HG03521 (cell line): ENCODE measurements around the gene SERGEF.

Experiments
- ATAC-seq: cut with Tn5 transposase; IDR thresholded peaks from one replicate; pipeline ENCODE4 v1.9.1; 2021; ENCODE audit warnings: mild to moderate bottlenecking, moderate library complexity; ENCODE audit not compliant: unreplicated experiment

Gene SERGEF

DNA sequence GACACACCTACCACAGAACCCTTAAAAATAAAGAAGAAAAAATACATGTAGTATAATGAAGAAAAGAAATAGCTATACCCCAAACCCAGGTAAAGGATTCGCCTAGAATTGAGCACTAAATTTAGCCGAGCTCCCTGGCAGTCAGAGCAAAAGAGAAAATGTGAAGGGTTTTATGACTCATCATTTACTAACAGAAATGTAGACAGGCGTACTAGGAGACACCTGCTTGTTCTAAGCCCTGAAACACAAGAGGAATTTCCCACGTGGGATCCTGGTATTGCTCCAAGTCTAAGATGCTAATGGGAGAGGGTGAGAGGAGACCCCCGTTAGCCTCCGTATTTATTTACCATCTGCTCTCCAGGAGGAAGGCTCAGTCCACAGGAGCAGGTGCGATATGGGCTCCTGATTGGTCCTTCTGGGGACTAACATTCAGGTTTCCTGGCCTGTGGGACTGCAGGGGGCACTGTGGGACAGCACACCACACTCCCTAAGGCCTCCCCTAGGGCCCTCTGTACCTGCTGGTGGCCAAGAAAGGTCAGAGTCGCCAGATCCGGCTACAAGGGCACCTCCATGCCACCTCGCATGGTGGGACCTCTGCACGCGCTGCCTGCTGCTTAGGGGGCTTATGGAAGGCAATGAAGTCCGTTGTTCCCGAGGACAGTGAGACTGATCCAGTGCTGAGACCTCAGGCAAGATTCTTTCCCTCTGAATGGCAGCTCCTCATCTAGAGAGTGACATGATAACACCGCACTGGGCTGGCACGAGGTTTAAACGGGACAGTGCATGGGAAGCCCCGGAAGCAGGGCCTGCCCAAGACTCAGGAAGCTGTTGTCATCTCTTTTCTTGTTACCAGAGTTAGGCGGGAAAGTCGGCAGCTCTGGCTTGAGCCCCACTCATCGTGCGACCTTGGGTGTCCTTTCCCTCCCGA lies 252.5 kb downstream of the SERGEF start:
- no peak for ATAC-seq

GRCh38 chr11:17755891-17756290 lies 257.0 kb downstream of the SERGEF start:
- ATAC-seq = no peak

GRCh38 chr11:17753641-17754040 lies 259.2 kb downstream of the SERGEF start:
- ATAC-seq = no peak

DNA sequence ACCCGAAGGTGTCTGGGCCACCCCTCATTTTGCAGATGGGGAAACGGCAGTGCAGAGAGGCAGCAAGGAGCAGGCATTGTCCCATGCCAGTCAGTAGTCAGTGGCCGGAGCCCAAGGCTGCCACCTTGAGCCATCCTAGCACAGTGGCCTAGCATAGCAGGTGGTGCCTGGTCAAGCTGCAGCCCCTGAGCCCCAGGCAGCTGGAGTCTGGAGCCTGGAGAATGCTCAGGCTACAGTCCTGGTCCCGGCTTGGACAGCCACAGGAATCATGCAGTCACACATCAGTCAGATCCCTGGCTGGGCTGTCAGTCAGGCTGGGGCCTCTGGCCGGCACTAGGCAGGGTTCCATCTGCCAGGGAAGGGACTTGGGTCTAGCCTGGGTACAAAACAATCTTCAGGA lies 259.7 kb downstream of the SERGEF start:
- no peak for ATAC-seq

GRCh38 chr11:17752144-17752543 lies 260.7 kb downstream of the SERGEF start:
- no peak for ATAC-seq

GRCh38 chr11:17751558-17751957 lies 261.3 kb downstream of the SERGEF start:
- ATAC-seq = no peak

GRCh38 chr11:17750801-17751165 lies 262.1 kb downstream of the SERGEF start:
- ATAC-seq = no peak

DNA sequence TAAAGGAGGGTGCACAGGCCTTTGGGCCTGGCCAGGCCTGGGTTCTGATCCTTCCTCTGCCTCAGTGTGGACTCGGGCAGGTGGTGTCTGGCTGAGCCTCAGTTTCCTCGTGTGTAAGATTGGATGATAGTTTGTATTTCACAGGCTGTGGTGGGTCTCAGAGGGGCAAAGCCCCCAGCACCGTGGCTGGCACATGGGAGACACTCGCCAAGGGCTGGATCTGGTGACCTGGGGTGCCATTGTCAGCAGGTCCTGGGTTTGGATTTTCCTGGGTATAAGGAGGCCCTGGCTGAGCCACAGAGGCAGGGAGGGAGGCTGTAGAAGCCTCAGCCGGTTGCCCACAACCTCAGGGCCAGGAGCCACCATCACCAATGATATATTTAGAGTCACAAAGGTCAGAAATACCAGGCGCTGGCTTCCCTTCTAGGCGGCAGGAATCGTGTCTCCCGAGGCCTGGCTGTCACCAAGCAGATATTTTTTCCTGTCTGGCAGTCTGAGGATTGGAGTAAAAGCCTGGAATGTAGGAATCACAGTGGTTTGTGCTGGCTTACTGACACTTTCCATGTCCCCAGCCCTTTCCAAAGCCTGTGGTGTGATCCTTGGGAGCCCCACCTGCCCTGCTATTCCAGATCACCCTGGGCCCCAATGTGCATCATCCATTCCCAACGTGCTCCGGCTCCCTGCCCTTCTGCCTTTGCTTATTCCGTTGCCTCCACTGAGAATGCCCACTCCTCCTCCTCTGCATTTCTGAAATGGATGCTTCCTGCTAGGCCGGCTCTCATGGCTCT lies 262.6 kb downstream of the SERGEF start:
- no peak for ATAC-seq

GRCh38 chr11:17748761-17749721 lies 263.8 kb downstream of the SERGEF start:
- ATAC-seq = no peak

DNA sequence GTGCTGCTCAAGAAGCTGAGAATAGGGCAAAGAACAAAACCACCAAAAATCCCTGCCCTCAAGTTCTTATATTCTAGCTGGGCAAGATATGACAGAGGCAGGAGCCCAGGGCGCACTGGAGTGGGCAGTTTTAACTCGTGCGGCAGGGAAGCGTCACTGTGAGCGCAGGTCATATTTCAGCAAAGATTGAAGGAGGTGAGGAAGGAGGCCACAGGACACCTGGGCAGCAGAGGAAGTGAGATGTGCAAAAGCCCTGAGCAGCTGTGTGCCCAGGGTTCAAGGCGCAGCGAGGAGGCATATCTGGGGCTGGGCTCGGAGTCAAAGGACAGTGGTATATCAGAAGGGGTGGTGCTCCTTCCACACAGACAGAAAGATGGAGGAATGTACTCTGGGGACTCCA lies 264.8 kb downstream of the SERGEF start:
- ATAC-seq = no peak

- ATAC-seq = no peak
Observed at GRCh38 chr11:17747131-17747955, 265.5 kb downstream of the SERGEF start.

DNA sequence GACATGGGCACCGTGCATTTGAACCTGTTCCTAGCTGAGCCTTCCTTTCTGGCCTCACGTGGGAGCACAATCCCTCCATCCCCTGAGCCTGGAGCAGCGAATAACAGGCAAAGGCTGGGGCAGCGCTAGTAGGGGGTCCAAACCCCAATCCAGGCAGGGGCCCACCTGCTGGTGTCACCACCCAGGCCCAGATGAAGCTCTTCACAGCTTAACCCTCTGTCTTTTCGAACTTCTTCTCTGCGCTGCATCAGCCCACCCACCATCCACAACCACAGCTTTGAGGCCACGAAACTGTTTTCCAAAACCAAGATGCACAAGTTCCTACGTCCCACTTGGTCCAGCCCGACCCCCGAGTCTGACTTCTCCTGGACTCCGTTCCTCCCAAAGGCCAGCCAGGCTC lies 266.8 kb downstream of the SERGEF start:
- no peak for ATAC-seq

- no peak for ATAC-seq
Observed at GRCh38 chr11:17745023-17745772, 267.6 kb downstream of the SERGEF start.

DNA sequence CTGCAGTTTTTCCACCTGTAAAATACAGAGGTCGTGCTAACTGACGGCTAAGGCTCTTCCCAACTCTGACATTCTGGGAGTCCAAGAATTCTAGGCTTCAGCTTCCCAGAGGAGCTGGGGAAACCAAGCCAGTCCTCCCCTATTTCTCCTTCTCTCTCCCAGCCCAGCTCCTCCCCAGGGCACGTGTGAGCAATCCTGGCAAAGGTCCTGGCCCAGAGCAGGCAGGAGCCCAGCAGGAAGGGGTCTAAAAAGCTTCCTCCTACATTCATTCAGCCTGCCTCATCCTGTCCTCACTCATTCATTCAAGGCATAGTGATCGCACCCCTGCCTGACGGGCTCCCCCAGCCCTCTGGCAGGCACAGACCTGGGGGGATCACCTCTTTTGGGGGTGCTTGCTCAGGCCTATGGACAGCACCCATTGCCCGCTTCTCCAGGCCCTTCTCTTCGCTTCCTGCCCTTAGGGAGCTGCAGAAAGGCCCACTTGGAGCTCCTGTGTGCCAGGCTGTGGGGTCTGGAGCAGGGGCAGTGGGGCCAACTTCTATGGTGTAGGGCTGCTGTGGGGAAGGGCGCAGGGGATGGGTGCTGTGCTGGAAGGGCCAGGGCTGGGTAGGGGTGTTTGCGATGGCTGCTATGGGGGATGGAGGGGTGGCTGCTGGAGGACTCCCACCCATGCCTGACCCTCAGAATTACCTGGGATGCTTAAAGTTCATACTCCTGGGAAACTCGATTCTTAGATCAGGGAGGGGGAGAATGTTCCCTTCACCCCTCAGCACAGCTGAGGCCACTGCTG lies 268.5 kb downstream of the SERGEF start:
- no peak for ATAC-seq

- no peak for ATAC-seq
Observed at GRCh38 chr11:17743808-17744119, 269.1 kb downstream of the SERGEF start.

DNA sequence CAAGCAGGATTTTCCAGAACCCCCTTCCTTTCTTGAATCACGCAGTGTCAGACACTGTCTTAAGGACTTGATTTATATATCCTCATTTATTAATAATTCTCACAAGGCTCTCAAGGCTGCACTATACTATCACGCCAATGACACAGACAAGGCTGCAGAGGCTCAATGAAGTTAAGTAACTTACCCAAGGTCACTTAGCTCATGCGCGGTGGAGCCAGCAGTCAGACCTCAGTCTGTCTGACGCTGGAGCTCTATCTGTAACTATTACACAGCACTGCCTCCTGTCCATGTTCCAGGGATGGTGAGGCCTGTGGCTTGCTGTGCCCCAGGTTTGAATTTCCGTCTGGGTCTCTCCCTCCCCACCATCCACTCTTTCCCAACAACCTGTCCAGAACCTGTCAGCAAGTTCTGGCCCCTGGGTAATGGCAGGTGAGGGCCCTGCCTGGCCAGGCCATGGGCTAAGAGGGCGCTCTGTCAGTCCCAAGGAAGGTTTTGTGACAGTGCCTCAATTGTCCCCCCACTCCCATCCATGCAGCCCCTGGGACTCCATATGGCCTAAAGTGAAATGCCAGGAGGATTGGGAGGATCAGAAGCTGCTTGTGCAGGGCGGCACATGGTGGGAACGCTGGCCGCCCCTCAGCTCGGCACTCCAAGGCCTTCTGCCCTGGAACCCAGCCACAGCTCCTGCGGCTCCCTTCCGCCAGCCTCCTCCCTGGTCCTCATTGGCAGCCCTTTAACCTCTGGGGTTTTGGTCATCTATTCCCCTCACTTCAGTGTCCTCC lies 269.6 kb downstream of the SERGEF start:
- no peak for ATAC-seq

DNA sequence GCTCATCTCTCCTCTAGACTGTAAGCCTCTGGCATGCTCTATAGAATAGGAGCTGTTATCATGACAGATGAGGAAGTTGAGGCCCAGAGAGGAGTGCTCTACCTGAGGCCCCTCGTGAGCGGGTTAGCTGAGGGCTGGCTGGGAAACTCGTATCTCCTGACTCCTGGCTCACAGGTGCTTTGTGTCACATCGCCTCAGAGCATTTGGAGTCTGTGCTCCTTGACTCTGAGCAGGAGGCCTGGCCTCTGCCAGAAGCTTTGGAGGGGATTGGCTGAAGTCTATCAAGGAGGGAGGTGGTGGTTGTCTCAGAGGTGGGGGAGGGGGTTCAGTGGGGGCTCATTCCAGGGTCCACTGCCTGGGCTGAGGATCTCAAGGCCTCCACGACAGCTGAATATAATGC lies 270.8 kb downstream of the SERGEF start:
- no peak for ATAC-seq

DNA sequence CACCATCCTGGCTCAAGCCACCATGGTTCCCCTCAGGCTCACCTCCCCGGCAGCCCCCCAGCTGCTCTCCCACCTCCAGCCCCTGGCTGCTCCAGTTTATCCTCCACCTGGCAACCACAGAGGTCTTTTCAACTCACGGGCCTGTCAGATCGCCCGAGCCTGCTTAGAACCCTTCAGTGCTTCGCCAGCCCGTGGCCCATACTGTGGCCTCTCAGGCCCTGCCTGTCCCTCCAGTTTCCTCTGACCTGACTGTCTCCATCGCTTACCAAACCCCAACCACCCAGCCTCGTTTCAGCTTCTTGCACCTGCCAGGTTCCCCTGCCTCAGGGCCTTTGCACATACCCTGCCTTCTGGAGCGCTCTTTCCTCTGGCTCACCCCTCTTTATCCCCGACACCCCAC lies 271.4 kb downstream of the SERGEF start:
- ATAC-seq = no peak
